H1 (cell line): ENCODE results near the gene DNAJB8. TPM values are rescaled to one million over a fixed set of nuclear protein-coding genes. Genes with fewer than 3 reads are reported as not detected.

Experiments used
- CTCF ChIA-PET: fragments of 300-600 bp; sonication (Branson Sonifier 250); formaldehyde crosslinking; loops from one replicate; lab custom pipeline; 2021; ENCODE audit not compliant: partially characterized antibody; lab: Charles Lee
- POLR2A ChIA-PET: fragments of 300-600 bp; sonication (Branson Sonifier 250); formaldehyde crosslinking; loops from one replicate; lab custom pipeline; 2021; ENCODE audit warnings: inconsistent platforms; ENCODE audit not compliant: partially characterized antibody; lab: Charles Lee
- DNase-seq, 2 experiments: peaks; one replicate each; pipeline versions ENCODE4 v3.0.0 to v3.0.0-alpha.2; 2010 to 2022; ENCODE audit warnings: low spot score in 2 of 2, low read depth in 1 of 2, mixed read lengths in 1 of 2
- FAIRE-seq: peaks from 2 replicates; lab custom pipeline; 2011; peaks lifted over from hg19 to GRCh38; lab: Jason Lieb, UNC
- H2AFZ ChIP-seq: 2 replicates; pipeline ENCODE4 v1.8.1; 2012; ENCODE audit warnings: low read length, inconsistent platforms
- H2AK5ac ChIP-seq: 2 replicates; pipeline ENCODE4 v1.6.1; 2013; ENCODE audit warnings: low read depth, low read length
- H2BK120ac ChIP-seq: replicated peaks from 2 replicates; pipeline ENCODE3; 2013; ENCODE audit warnings: low read depth, low read length, inconsistent platforms
- H2BK12ac ChIP-seq: 2 replicates; pipeline ENCODE4 v1.6.1; 2013; ENCODE audit warnings: low read depth, low read length
- H2BK15ac ChIP-seq: 2 replicates; pipeline ENCODE4 v1.6.1; 2013; ENCODE audit warnings: low read length
- H2BK20ac ChIP-seq: 2 replicates; pipeline ENCODE4 v1.6.1; 2013; ENCODE audit warnings: low read length
- H2BK5ac ChIP-seq: 2 replicates; pipeline ENCODE4 v1.6.1; 2013; ENCODE audit warnings: low read depth, low read length
- H3K14ac ChIP-seq: 2 replicates; pipeline ENCODE4 v1.6.1; 2013; ENCODE audit warnings: inconsistent platforms; ENCODE audit not compliant: insufficient read length
- H3K18ac ChIP-seq: 2 replicates; pipeline ENCODE4 v1.6.1; 2013; ENCODE audit warnings: low read length; ENCODE audit errors: extremely low read depth
- H3K23ac ChIP-seq: 2 replicates; pipeline ENCODE4 v1.6.1; 2013; ENCODE audit warnings: inconsistent platforms; ENCODE audit not compliant: insufficient read length
- H3K23me2 ChIP-seq: 2 replicates; pipeline ENCODE4 v1.6.1; 2013; ENCODE audit warnings: low read depth, low read length
- H3K27ac ChIP-seq: 2 replicates; pipeline ENCODE4 v1.6.1; 2011; ENCODE audit warnings: low read depth, low read length, inconsistent platforms
- H3K27me3 ChIP-seq, 4 experiments: replicated peaks in 1 of 4; 1 replicate in 1 of 4; 2 replicates in 3 of 4; pipeline versions ENCODE4 v1.6.1 to v1.8.1; 2011 to 2013; ENCODE audit warnings: low read length in 3 of 4, mild to moderate bottlenecking in 3 of 4, inconsistent platforms in 2 of 4, mixed read lengths in 2 of 4, moderate library complexity in 1 of 4; ENCODE audit not compliant: control insufficient read depth in 3 of 4, insufficient read depth in 3 of 4; ENCODE audit errors: extremely low read depth in 1 of 4
- H3K36me3 ChIP-seq, 4 experiments: 2 replicates each; pipeline versions ENCODE4 v1.6.1 to v1.8.1; 2011 to 2013; ENCODE audit warnings: mild to moderate bottlenecking in 4 of 4, low read length in 3 of 4, moderate library complexity in 2 of 4, control low read depth in 1 of 4, inconsistent platforms in 1 of 4; ENCODE audit not compliant: insufficient read depth in 4 of 4, control insufficient read depth in 2 of 4
- H3K4ac ChIP-seq: replicated peaks from 2 replicates; pipeline ENCODE3; 2013; ENCODE audit warnings: low read length, low read depth, mixed read lengths, inconsistent platforms; ENCODE audit not compliant: insufficient read length
- H3K4me1 ChIP-seq, 4 experiments: replicated peaks in 1 of 4; 1 replicate in 1 of 4; 2 replicates in 3 of 4; pipeline versions ENCODE4 v1.6.1 to v1.8.1; 2011 to 2013; ENCODE audit warnings: low read length in 3 of 4, inconsistent platforms in 2 of 4, mixed read lengths in 1 of 4; ENCODE audit not compliant: insufficient read depth in 4 of 4, control insufficient read depth in 3 of 4
- H3K4me2 ChIP-seq, 2 experiments: 2 replicates each; pipeline versions ENCODE4 v1.6.1 to v1.8.1; 2011 to 2013; ENCODE audit warnings: low read depth in 2 of 2, low read length in 2 of 2, control low read depth in 1 of 2, inconsistent platforms in 1 of 2, mild to moderate bottlenecking in 1 of 2; ENCODE audit not compliant: insufficient read depth in 1 of 2
- H3K4me3 ChIP-seq, 4 experiments: fragments of 200-600, 300-600 bp in 1 of 4; sonication (generic), shearing (Covaris generic), sonication (Bioruptor Twin) in 1 of 4; 2 replicates each; pipeline versions ENCODE4 v1.5.1 to v1.8.1; 2011 to 2016; ENCODE audit warnings: low read length in 4 of 4, low read depth in 3 of 4, control low read depth in 2 of 4, inconsistent platforms in 2 of 4, mild to moderate bottlenecking in 2 of 4, mixed read lengths in 1 of 4, moderate library complexity in 1 of 4; ENCODE audit not compliant: insufficient read depth in 2 of 4; ENCODE audit errors: extremely low read depth in 1 of 4
- H3K56ac ChIP-seq: replicated peaks from 2 replicates; pipeline ENCODE3; 2013; ENCODE audit warnings: low read depth, mild to moderate bottlenecking, mixed read lengths, low read length, inconsistent platforms; ENCODE audit not compliant: insufficient read length
- H3K79me1 ChIP-seq: 2 replicates; pipeline ENCODE4 v1.6.1; 2013; ENCODE audit warnings: low read depth, low read length, control low read depth
- H3K79me2 ChIP-seq, 2 experiments: 2 replicates each; pipeline versions ENCODE4 v1.6.1 to v1.8.1; 2012 to 2013; ENCODE audit warnings: low read length in 2 of 2, mild to moderate bottlenecking in 2 of 2, inconsistent platforms in 1 of 2; ENCODE audit not compliant: insufficient read depth in 2 of 2, control insufficient read depth in 1 of 2
- H3K9ac ChIP-seq, 4 experiments: replicated peaks in 1 of 4; 1 replicate in 1 of 4; 2 replicates in 3 of 4; pipeline versions ENCODE4 v1.6.1 to v1.8.1; 2011 to 2013; ENCODE audit warnings: low read depth in 3 of 4, low read length in 3 of 4, control low read depth in 2 of 4, mild to moderate bottlenecking in 2 of 4, moderate library complexity in 2 of 4, inconsistent platforms in 1 of 4; ENCODE audit errors: extremely low read depth in 1 of 4
- H3K9me3 ChIP-seq, 2 experiments: 2 replicates each; pipeline versions ENCODE4 v1.6.1 to v1.8.1; 2012 to 2013; ENCODE audit warnings: mild to moderate bottlenecking in 2 of 2, moderate library complexity in 2 of 2, control low read depth in 1 of 2, inconsistent platforms in 1 of 2, low read depth in 1 of 2, low read length in 1 of 2, mixed read lengths in 1 of 2; ENCODE audit not compliant: insufficient read depth in 2 of 2
- H4K20me1 ChIP-seq, 2 experiments: replicated peaks in 1 of 2; 2 replicates each; pipeline versions ENCODE3 to v1.8.1; 2011 to 2013; ENCODE audit warnings: inconsistent platforms in 2 of 2, low read length in 2 of 2, mild to moderate bottlenecking in 1 of 2; ENCODE audit not compliant: insufficient read depth in 2 of 2, control insufficient read depth in 1 of 2
- H4K5ac ChIP-seq: 2 replicates; pipeline ENCODE4 v1.6.1; 2013; ENCODE audit warnings: low read length, low read depth, mixed read lengths, inconsistent platforms; ENCODE audit not compliant: insufficient read length
- H4K8ac ChIP-seq: 2 replicates; pipeline ENCODE4 v1.8.0; 2013; ENCODE audit warnings: mild to moderate bottlenecking, moderate library complexity, low read length, inconsistent platforms; ENCODE audit not compliant: insufficient read depth; ENCODE audit errors: extremely low read depth
- H4K91ac ChIP-seq: replicated peaks from 2 replicates; pipeline ENCODE3; 2013; ENCODE audit warnings: low read length, mixed read lengths, inconsistent platforms; ENCODE audit not compliant: insufficient read length
- ATF2 ChIP-seq: IDR thresholded peaks from 2 replicates; pipeline ENCODE4 v1.6.1; 2012; ENCODE audit warnings: low read length, inconsistent platforms
- CBX5 ChIP-seq: fragments of 300-800, 300-1000 bp; sonication (generic); IDR thresholded peaks from 2 replicates; pipeline ENCODE4 v1.7.1; 2016; ENCODE audit warnings: antibody characterized with exemption, low read length, low read depth
- RNF2 ChIP-seq: fragments of 200-900, 300-1000 bp; sonication (generic); IDR thresholded peaks from 2 replicates; pipeline ENCODE4 v1.7.1; 2016; ENCODE audit warnings: borderline replicate concordance, low read depth, mild to moderate bottlenecking, antibody characterized with exemption, low read length; ENCODE audit not compliant: poor library complexity, severe bottlenecking; ENCODE audit errors: missing control alignments
- SP4 ChIP-seq: IDR thresholded peaks from 2 replicates; pipeline ENCODE4 v1.6.1; 2012; ENCODE audit warnings: low read length, inconsistent platforms
- TBP ChIP-seq: IDR thresholded peaks from 2 replicates; pipeline ENCODE4 v1.6.1; 2011; ENCODE audit warnings: low read depth, low read length, improper control_type of control experiment
- ZNF274 ChIP-seq: IDR thresholded peaks from 2 replicates; pipeline ENCODE4 v1.7.0; 2012; ENCODE audit warnings: low read length, borderline replicate concordance; ENCODE audit errors: extremely low read depth
- WGBS, 2 experiments: shearing (Covaris generic) in 1 of 2; methylation state at CpG; one replicate each; pipeline versions ENCODE4 v1.1.6 to v1.1.7; 2013 to 2015; ENCODE audit warnings: low lambda C conversion rate in 2 of 2, mixed read lengths in 2 of 2, inconsistent platforms in 1 of 2, low coverage in 1 of 2, missing lambda C conversion rate in 1 of 2; ENCODE audit not compliant: insufficient replicate concordance in 2 of 2, insufficient coverage in 1 of 2, insufficient read length in 1 of 2; ENCODE audit errors: extremely low coverage in 1 of 2, missing lambda C conversion rate in 1 of 2; 5-methylcytosine and 5-hydroxymethylcytosine counted together
- polyA plus RNA-seq, 7 experiments: library from polyadenylated mRNA; depleted of rRNA in 3 of 7; stranded (reverse) in 5 of 7; unstranded in 2 of 7; fragments of >200 nt in 5 of 7; fragments of 200-250 nt in 2 of 7; gene quantifications; 1 replicate in 5 of 7; 2 replicates in 1 of 7; 4 replicates in 1 of 7; pipeline versions ENCODE4 v1.2.1 to v1.2.3, GENCODE V29; 2011 to 2013; ENCODE audit warnings: missing spikeins in 2 of 7, mixed read lengths in 2 of 7
- total RNA-seq: library from RNA; stranded (reverse); fragmentation: NEBNext Ultra II Directional; extraction: Animal tissue kit (Norgen Biotek cat#: 25700); gene quantifications from 2 replicates; pipeline ENCODE4 v1.2.1, GENCODE V29; 2021

The DNAJB8 gene
- total and polyA plus RNA-seq, 2 of the 8 experiments (the other 6 are each of a cell fraction or from before 2014, with no cell fraction given): not detected

GRCh38 chr3:128515967-128516366 lies 49.3 kb upstream of the DNAJB8 start:
- H3K79me1 ChIP-seq: no peaks in the 10 kb centered on the region
- H3K23ac ChIP-seq: no peak overlapping the region
- no peak overlapping the region for H2BK5ac ChIP-seq
- POLR2A ChIA-PET: no interaction called here
- H2BK120ac ChIP-seq: no peak overlapping the region
- no peak overlapping the region for H2BK20ac ChIP-seq
- FAIRE-seq (no peak), DNase-seq (no peak)
- H3K23me2 ChIP-seq: no peaks in the 10 kb centered on the region
- H3K4me2 ChIP-seq: no peak overlapping the region
- no peaks in the 10 kb centered on the region for H4K20me1 ChIP-seq
- H2AFZ ChIP-seq: no peak overlapping the region
- no peak overlapping the region for H3K9ac ChIP-seq
- WGBS, 2 experiments: 75% methylated on average over 1 of the region's 1 CpG; no CpG with 5 or more reads in 1 of the 2 experiments
- H3K18ac ChIP-seq: no peak overlapping the region
- no peak overlapping the region for H2BK12ac ChIP-seq
- no peak overlapping the region for H3K4me3 ChIP-seq
- H2BK15ac ChIP-seq: no peak overlapping the region
- H4K5ac ChIP-seq: no peak overlapping the region
- H3K27ac ChIP-seq: no peak overlapping the region
- H4K91ac ChIP-seq: no peak overlapping the region
- CTCF ChIA-PET: interaction anchor here (0.5 to 1.3 kb wide), 2 partner anchors 8 to 249 kb away, joined by 3 to 6 read pairs; no protein-coding TSS in a partner anchor
- H3K4me1 ChIP-seq: no peaks in the 10 kb centered on the region
- no peak overlapping the region for H3K4ac ChIP-seq
- no peak overlapping the region for H4K8ac ChIP-seq
- H3K9me3 ChIP-seq: peaks cover 0 to 3% of the 10 kb centered on the region in 2 experiments; a peak in 2 of 4 replicates
- H3K56ac ChIP-seq: no peak overlapping the region
- TF ChIP-seq ATF2 (no peak), TBP (no peak), RNF2 (no peak), CBX5 (no peak), ZNF274 (no peak), SP4 (no peak)
- no peaks in the 10 kb centered on the region for H3K79me2 ChIP-seq
- H3K36me3 ChIP-seq: no peaks in the 10 kb centered on the region
- H3K27me3 ChIP-seq: no peaks in the 10 kb centered on the region
- H2AK5ac ChIP-seq: no peak overlapping the region
- H3K14ac ChIP-seq: no peak overlapping the region
